ENCODE measurements around the gene TTC31.

The TTC31 gene

DNA sequence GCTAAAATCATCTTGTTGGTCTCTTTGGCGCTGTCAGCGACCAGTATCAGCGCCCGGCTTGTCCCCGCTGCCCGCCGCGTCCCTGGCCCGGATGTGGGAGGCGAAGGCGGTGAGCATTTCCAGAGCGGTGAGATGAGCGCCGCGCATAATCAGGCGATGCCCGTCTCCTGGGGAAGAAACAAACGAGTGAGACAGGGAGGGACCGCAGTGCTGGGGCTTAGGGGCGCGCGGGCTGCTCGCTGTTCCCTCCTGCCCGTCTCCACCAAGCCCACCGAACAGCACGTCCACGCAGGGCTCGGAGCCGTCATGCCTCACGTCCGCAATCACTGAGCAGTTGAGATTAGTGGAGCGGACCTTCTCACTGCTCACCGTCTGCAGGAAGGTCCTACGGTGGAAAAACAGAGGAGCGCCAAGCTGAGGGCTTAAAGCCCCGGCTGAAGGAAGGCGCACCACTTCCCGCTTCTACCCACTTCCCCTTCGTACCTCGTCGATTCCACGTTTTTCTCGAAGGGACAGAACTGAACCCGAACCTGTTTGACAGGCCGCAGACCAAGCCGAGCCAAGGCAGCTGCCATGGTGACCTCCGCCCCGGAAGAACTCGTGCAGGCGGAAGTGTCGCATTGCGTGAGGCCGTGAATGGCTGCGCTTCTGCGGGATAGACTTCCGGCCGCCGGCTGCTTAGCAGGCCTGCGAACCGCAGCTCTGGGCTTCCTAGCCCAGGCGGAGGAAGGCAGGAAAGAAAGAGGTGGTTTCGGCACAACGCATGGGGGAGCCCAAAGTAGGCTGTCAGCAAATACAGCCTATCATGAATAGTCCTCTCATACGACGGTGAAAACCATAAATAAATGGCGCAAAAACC lies 10.6 kb upstream of the TTC31 start, which contains the start of gene MRPL53:
Gene MRPL53, minus strand, starts transcription at position 595 of the 859 bp plus-strand sequence. Its CDS starts 20 bp downstream, at position 575.
- peaks cover 29% of the 10 kb centered on the region for H3K36me3 Mint-ChIP-seq (ENCODE audit: low read depth)
- H3K27me3 Mint-ChIP-seq (ENCODE audit: low read depth, poor library complexity) = peaks cover 5% of the 10 kb centered on the region
- no peaks in the 10 kb centered on the region for H3K9me3 Mint-ChIP-seq
- DNase-seq = peak; percentile 95
- peak within 1 kb of the TSS; percentile 96 for H3K4me3 Mint-ChIP-seq
- TF ChIP-seq, protein P1, sequence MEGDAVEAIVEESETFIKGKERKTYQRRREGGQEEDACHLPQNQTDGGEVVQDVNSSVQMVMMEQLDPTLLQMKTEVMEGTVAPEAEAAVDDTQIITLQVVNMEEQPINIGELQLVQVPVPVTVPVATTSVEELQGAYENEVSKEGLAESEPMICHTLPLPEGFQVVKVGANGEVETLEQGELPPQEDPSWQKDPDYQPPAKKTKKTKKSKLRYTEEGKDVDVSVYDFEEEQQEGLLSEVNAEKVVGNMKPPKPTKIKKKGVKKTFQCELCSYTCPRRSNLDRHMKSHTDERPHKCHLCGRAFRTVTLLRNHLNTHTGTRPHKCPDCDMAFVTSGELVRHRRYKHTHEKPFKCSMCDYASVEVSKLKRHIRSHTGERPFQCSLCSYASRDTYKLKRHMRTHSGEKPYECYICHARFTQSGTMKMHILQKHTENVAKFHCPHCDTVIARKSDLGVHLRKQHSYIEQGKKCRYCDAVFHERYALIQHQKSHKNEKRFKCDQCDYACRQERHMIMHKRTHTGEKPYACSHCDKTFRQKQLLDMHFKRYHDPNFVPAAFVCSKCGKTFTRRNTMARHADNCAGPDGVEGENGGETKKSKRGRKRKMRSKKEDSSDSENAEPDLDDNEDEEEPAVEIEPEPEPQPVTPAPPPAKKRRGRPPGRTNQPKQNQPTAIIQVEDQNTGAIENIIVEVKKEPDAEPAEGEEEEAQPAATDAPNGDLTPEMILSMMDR (IDR thresholded peaks at IDR 0.05) = no peak
- H3K27ac Mint-ChIP-seq = peak within 1 kb of the TSS; percentile 100
- peaks cover 31% of the 10 kb centered on the region for H3K4me1 Mint-ChIP-seq

DNA sequence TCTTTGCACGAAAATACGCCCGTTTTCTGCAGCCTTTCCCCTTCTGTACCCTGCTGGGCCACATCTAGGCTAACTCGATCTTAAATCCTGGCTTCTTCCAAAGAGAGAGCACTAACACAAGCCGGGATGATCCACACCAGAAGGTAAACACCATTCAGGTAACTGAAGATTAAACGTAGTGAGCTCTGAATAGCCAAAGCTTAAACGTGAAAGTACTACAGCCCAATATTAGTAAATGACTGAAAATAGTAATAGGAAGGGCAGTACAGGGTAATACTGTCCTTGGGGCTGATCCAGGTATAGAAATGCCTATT lies 10.0 kb upstream of the TTC31 start:
- Mint-ChIP-seq H3K9me3 (no peaks in the 10 kb centered on the region), H3K4me3 (peak overlapping the region; percentile 96), H3K4me1 (peaks cover 31% of the 10 kb centered on the region), H3K36me3 (ENCODE audit: low read depth) (peaks cover 32% of the 10 kb centered on the region), H3K27ac (peak overlapping the region; percentile 100), H3K27me3 (ENCODE audit: low read depth, poor library complexity) (peaks cover 7% of the 10 kb centered on the region)
- TF ChIP-seq, protein P1 (IDR thresholded peaks at IDR 0.05) = no peak
- no peak for DNase-seq

DNA sequence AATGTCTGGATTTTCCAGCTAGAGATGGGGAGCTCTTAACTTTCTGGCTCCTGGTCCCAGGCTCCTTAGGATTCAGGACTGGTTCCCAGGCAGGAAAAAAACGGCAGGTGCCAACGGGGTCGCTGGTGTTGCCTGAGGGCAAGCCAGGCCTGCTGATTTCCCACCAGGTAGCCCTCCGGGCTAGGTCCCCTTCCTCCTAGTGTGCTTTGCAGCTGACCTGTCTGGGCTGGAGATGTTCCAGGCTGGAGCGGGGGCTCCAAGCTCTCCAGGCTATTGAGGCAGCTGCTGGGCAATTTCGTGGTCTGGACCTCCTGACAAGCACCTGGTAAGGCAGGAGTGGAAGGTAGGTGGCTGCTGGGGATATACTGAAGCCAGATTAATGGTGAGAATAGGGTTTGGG lies 8.4 kb upstream of the TTC31 start:
- Mint-ChIP-seq H3K9me3 (no peaks in the 10 kb centered on the region), H3K36me3 (ENCODE audit: low read depth) (peaks cover 38% of the 10 kb centered on the region), H3K4me1 (peaks cover 35% of the 10 kb centered on the region), H3K27ac (no peak overlapping the region), H3K27me3 (ENCODE audit: low read depth, poor library complexity) (peaks cover 7% of the 10 kb centered on the region), H3K4me3 (peak overlapping the region; percentile 42)
- DNase-seq = no peak
- TF ChIP-seq, protein P1 (IDR thresholded peaks at IDR 0.05) = no peak

DNA sequence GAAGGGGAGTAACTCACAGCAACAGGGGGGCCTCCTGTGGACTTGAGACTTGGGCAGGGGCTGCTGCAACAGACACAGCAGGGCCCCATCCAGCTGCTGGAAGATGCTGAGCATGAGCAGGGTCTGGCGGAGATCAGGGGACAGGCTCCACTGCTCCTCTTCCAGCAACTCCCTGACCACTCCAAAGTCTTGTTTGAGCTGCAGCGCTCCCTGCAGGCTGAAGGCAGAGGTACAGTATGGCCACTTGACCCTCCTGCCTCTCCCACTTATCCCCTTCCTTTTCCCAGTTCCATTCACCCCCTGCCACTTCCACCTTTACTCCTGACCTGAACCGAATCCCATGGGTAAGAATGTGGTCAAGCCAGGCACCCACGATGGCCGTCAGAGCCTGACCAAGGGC lies 8.0 kb upstream of the TTC31 start:
- peaks cover 5% of the 10 kb centered on the region for H3K27me3 Mint-ChIP-seq (ENCODE audit: low read depth, poor library complexity)
- peak; percentile 38 for DNase-seq
- H3K4me3 Mint-ChIP-seq = no peak overlapping the region
- peaks cover 34% of the 10 kb centered on the region for H3K4me1 Mint-ChIP-seq
- H3K27ac Mint-ChIP-seq = peak overlapping the region; percentile 40
- TF ChIP-seq, protein P1 (IDR thresholded peaks at IDR 0.05) = no peak
- no peaks in the 10 kb centered on the region for H3K9me3 Mint-ChIP-seq
- H3K36me3 Mint-ChIP-seq (ENCODE audit: low read depth) = peaks cover 37% of the 10 kb centered on the region

DNA sequence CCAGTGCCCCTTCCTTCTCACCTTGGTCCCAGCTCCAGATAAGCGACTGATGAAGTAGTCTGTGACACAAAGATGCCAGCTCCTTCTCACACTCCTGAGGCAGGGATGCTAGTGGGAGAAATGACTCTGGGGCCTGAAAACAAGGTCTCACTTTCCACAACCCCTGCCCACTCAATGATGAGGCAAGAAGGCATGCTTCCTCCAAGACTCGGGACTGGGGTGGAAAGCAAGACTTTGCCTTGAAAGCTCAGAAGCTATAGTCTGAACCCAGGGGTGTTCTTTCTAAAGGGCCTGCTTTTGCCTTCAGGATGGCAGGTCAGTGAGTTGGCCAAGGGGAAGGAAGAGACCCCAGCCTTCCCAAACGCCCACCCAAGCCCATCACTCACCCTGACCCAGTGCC lies 1.4 kb upstream of the TTC31 start:
- TF ChIP-seq, protein P1 (IDR thresholded peaks at IDR 0.05) = no peak
- Mint-ChIP-seq H3K4me1 (peaks cover 34% of the 10 kb centered on the region), H3K36me3 (ENCODE audit: low read depth) (peaks cover 31% of the 10 kb centered on the region), H3K9me3 (no peaks in the 10 kb centered on the region), H3K4me3 (peak overlapping the region; percentile 94), H3K27me3 (ENCODE audit: low read depth, poor library complexity) (peaks cover 5% of the 10 kb centered on the region), H3K27ac (no peak overlapping the region)
- no peak for DNase-seq

Data from nephron progenitor cell (in vitro differentiated cells).